GM20431 (cell line): ENCODE results near the gene TRAPPC14.
"Not testable (repeated sequence)": the region's sequence is repeated elsewhere in the genome, so short reads cannot be mapped to it uniquely, and the experiment has no call there.

Experiments
- in situ Hi-C: fragments of 300-500 bp; cut with MseI, MboI; formaldehyde crosslinking; loops from one replicate; pipeline ENCODE4 v1.15.0; 2020; ENCODE audit warnings: low sequenced_read_pairs; ENCODE audit not compliant: unreplicated experiment

TRAPPC14 gene

GRCh38 chr7:100155553-100156317 lies 2.8 kb downstream of the TRAPPC14 start:
- in situ Hi-C loops = no loop called here

GRCh38 chr7:100154651-100155491 lies 3.7 kb downstream of the TRAPPC14 start:
- in situ Hi-C loops = no loop called here

- in situ Hi-C loops = no loop called here
These were observed 4.6 kb downstream of the TRAPPC14 start for GRCh38 chr7:100153708-100154535.

- in situ Hi-C loops = no loop called here
These were observed 5.4 kb downstream of the TRAPPC14 start for GRCh38 chr7:100152937-100153666.

GRCh38 chr7:100152404-100152803 lies 6.1 kb downstream of the TRAPPC14 start:
- in situ Hi-C loops = no loop called here

- in situ Hi-C loops = no loop called here
These were observed 9.8 kb downstream of the TRAPPC14 start, which contains the start of gene LAMTOR4 for GRCh38 chr7:100148559-100149328. Gene LAMTOR4, plus strand, starts transcription at chr7:100148918. Its CDS starts 55 bp downstream, at chr7:100148973.

- in situ Hi-C loops = no loop called here
These were observed 10.3 kb downstream of the TRAPPC14 start for GRCh38 chr7:100148225-100148558.

GRCh38 chr7:100147278-100147677 lies 11.2 kb downstream of the TRAPPC14 start:
- in situ Hi-C loops = no loop called here

GRCh38 chr7:100146350-100146749 lies 12.2 kb downstream of the TRAPPC14 start:
- in situ Hi-C loops = not testable (repeated sequence)

- in situ Hi-C loops = no loop called here
These were observed 16.1 kb downstream of the TRAPPC14 start for GRCh38 chr7:100142461-100142860.

- in situ Hi-C loops = no loop called here
These were observed 17.0 kb downstream of the TRAPPC14 start for GRCh38 chr7:100141555-100141949.

- in situ Hi-C loops = no loop called here
These were observed 20.4 kb downstream of the TRAPPC14 start for GRCh38 chr7:100137851-100138760.

- in situ Hi-C loops = no loop called here
These were observed 25.8 kb downstream of the TRAPPC14 start for GRCh38 chr7:100132697-100133151.

- in situ Hi-C loops = no loop called here
These were observed 26.4 kb downstream of the TRAPPC14 start for GRCh38 chr7:100132126-100132525.

GRCh38 chr7:100130608-100131453 lies 27.7 kb downstream of the TRAPPC14 start:
- in situ Hi-C loops = no loop called here

- in situ Hi-C loops = not testable (repeated sequence)
These were observed 28.3 kb downstream of the TRAPPC14 start for GRCh38 chr7:100130220-100130607.

GRCh38 chr7:100128637-100128963 lies 29.9 kb downstream of the TRAPPC14 start:
- in situ Hi-C loops = no loop called here
